ENCODE data around the gene PAK2. TPM values are rescaled to one million over a fixed set of nuclear protein-coding genes. Genes with fewer than 3 reads are reported as not detected.
"Not testable (repeated sequence)": the region's sequence is repeated elsewhere in the genome, so short reads cannot be mapped to it uniquely, and the experiment has no call there.

Gene PAK2
- total RNA-seq, 1 experiment from 2014 or later, result 50.7 TPM

- TF ChIP-seq ATF6 (CRISPR knock-in tag; IDR thresholded peaks at IDR 0.05) (no peak), TEAD4 (CRISPR knock-in tag; IDR thresholded peaks at IDR 0.05) (no peak), FOXP4 (CRISPR knock-in tag; IDR thresholded peaks at IDR 0.05) (no peak), ZMAT4 (CRISPR knock-in tag; IDR thresholded peaks at IDR 0.05) (no peak)
Measured at GRCh38 chr3:196712514-196713413, 26.9 kb upstream of the PAK2 start (continued).

- H3K9me3 Mint-ChIP-seq; H3K36me3 Mint-ChIP-seq; CTCF ChIA-PET; H3K4me1 Mint-ChIP-seq; DNase-seq (ENCODE audit: low spot score); H3K4me3 Mint-ChIP-seq; ATAC-seq; H3K27me3 Mint-ChIP-seq (ENCODE audit: low read depth); H3K27ac Mint-ChIP-seq: not testable (repeated sequence)
- POLR2A ChIA-PET, result interaction anchor here (0.9 to 1.2 kb wide), 2 partner anchors 22 to 33 kb away, joined by 3 read pairs; partner anchors contain the start of gene PAK2
Measured at GRCh38 chr3:196717162-196717561, 22.5 kb upstream of the PAK2 start.

- H3K4me3 Mint-ChIP-seq, result no peak overlapping the region
- H3K4me1 Mint-ChIP-seq, result no peaks in the 10 kb centered on the region
- H3K36me3 Mint-ChIP-seq, result peaks cover 13% of the 10 kb centered on the region
- POLR2A ChIA-PET, result interaction anchor here (0.6 kb wide), 1 partner anchor 29 kb away, joined by 3 read pairs; no protein-coding TSS in a partner anchor
- H3K27me3 Mint-ChIP-seq (ENCODE audit: low read depth), result no peaks in the 10 kb centered on the region
- no peak overlapping the region for H3K27ac Mint-ChIP-seq
- ATAC-seq (no peak), DNase-seq (ENCODE audit: low spot score) (no peak)
- CTCF ChIA-PET, result no interaction called here
- TF ChIP-seq NR1H2 (CRISPR knock-in tag; IDR thresholded peaks at IDR 0.05), result no peak
- no peak for TF ChIP-seq AR (CRISPR knock-in tag; IDR thresholded peaks at IDR 0.05)
- H3K9me3 Mint-ChIP-seq, result no peaks in the 10 kb centered on the region
Measured at GRCh38 chr3:196721097-196721496, 18.6 kb upstream of the PAK2 start.

- ChIA-PET POLR2A (no interaction called here), CTCF (no interaction called here)
- no peak overlapping the region for H3K27ac Mint-ChIP-seq
- H3K4me1 Mint-ChIP-seq, result no peaks in the 10 kb centered on the region
- no peak for ATAC-seq
- no peak for DNase-seq (ENCODE audit: low spot score)
- TF ChIP-seq GRHL2 (CRISPR knock-in tag; IDR thresholded peaks at IDR 0.05; ENCODE audit: insufficient replicate concordance, severe bottlenecking) (no peak), AR (CRISPR knock-in tag; IDR thresholded peaks at IDR 0.05) (no peak), MXD4 (CRISPR knock-in tag; IDR thresholded peaks at IDR 0.05; ENCODE audit: borderline replicate concordance) (no peak), IRF1 (CRISPR knock-in tag; IDR thresholded peaks at IDR 0.05) (no peak)
- H3K4me3 Mint-ChIP-seq, result no peak overlapping the region
- H3K36me3 Mint-ChIP-seq, result peaks cover 7% of the 10 kb centered on the region; the same call in 1 of the 2 replicates
- no peaks in the 10 kb centered on the region for H3K9me3 Mint-ChIP-seq
- no peaks in the 10 kb centered on the region for H3K27me3 Mint-ChIP-seq (ENCODE audit: low read depth)
Measured at GRCh38 chr3:196726788-196727675, 12.6 kb upstream of the PAK2 start.

Measured in WTC11 (cell line).